IPS-20b (cell line): ENCODE measurements around the gene SLC16A14.

Experiments used
- H3K27ac ChIP-seq: one replicate; pipeline ENCODE4 v1.5.1; 2013; ENCODE audit warnings: low read length
- H3K27me3 ChIP-seq: 2 replicates; pipeline ENCODE4 v1.6.1; 2013; ENCODE audit warnings: mild to moderate bottlenecking, low read length, inconsistent platforms; ENCODE audit not compliant: insufficient read depth
- H3K36me3 ChIP-seq: 2 replicates; pipeline ENCODE4 v1.6.1; 2013; ENCODE audit warnings: low read depth, mild to moderate bottlenecking, inconsistent platforms, low read length, moderate library complexity; ENCODE audit not compliant: insufficient read depth
- H3K4me1 ChIP-seq: 2 replicates; pipeline ENCODE4 v1.6.1; 2013; ENCODE audit warnings: mild to moderate bottlenecking, control low read depth, inconsistent platforms, low read length, moderate library complexity; ENCODE audit not compliant: insufficient read depth
- H3K4me3 ChIP-seq: 2 replicates; pipeline ENCODE4 v1.5.1; 2013; ENCODE audit warnings: mild to moderate bottlenecking, low read length, inconsistent platforms
- H3K9ac ChIP-seq: 2 replicates; pipeline ENCODE4 v1.6.1; 2013; ENCODE audit warnings: low read depth, mild to moderate bottlenecking, inconsistent platforms, low read length, moderate library complexity
- H3K9me3 ChIP-seq: 2 replicates; pipeline ENCODE4 v1.6.1; 2013; ENCODE audit warnings: mild to moderate bottlenecking, low read depth, low read length, inconsistent platforms; ENCODE audit not compliant: insufficient read depth

Gene SLC16A14

GRCh38 chr2:230019742-230020141, 49.0 kb downstream of the SLC16A14 start:
- no peak overlapping the region for H3K9ac ChIP-seq
- no peaks in the 10 kb centered on the region for H3K36me3 ChIP-seq
- peaks cover 5% of the 10 kb centered on the region; the same call in 1 of the 2 replicates for H3K9me3 ChIP-seq
- no peak overlapping the region for H3K27ac ChIP-seq
- no peaks in the 10 kb centered on the region for H3K27me3 ChIP-seq
- no peaks in the 10 kb centered on the region for H3K4me1 ChIP-seq
- no peak overlapping the region for H3K4me3 ChIP-seq

- Histone ChIP-seq H3K4me1 (no peaks in the 10 kb centered on the region), H3K27me3 (no peaks in the 10 kb centered on the region), H3K27ac (no peak overlapping the region), H3K9ac (no peak overlapping the region), H3K4me3 (no peak overlapping the region), H3K36me3 (no peaks in the 10 kb centered on the region), H3K9me3 (peaks cover 5% of the 10 kb centered on the region; the same call in 1 of the 2 replicates)
Measured at GRCh38 chr2:230018153-230018552, 50.6 kb downstream of the SLC16A14 start.

DNA sequence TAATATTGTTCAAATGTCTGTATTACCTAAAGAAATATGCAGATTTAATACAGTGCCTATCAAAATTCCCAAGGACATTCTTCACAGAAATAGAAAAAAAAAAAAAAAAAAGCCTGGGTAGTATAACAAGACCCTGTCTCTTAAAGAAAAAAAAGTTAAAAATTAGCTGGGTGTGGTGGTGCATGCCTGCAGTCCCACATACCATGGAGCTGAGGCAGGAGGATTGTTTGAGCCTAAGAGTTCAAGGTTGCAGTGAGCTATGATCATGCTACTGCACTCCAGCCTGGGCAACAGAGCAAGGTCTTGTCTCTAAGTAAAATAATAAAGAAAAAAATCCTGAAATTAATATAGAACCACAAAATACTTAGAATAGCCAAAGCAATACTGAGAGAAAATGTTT, 51.9 kb downstream of the SLC16A14 start:
- H3K27me3 ChIP-seq = no peaks in the 10 kb centered on the region
- peaks cover 5% of the 10 kb centered on the region; the same call in 1 of the 2 replicates for H3K9me3 ChIP-seq
- H3K27ac ChIP-seq = no peak overlapping the region
- no peaks in the 10 kb centered on the region for H3K4me1 ChIP-seq
- no peak overlapping the region for H3K4me3 ChIP-seq
- H3K9ac ChIP-seq = no peak overlapping the region
- no peaks in the 10 kb centered on the region for H3K36me3 ChIP-seq

GRCh38 chr2:230012267-230012884, 56.3 kb downstream of the SLC16A14 start:
- H3K27ac ChIP-seq = no peak overlapping the region

DNA sequence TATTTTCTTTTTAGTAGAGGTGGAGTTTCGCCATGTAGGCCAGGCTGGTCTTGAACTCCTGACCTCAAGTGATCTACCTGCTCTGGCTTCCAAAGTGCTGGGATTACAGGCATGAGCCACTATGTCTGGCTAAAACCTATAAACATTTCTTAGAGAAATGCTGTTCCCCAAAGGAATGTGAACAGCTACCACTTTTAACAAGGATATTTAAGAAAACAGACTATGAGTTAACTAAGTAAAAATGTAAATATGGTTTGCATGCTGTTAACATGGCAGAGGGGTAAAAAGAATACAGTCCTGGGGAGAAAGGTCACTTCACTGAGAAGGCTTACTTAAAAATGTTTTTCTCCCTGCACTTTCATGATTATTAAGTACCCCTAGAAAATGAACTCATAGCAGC, 57.1 kb downstream of the SLC16A14 start:
- no peaks in the 10 kb centered on the region; the same call in 1 of the 2 replicates for H3K36me3 ChIP-seq
- H3K4me1 ChIP-seq = no peaks in the 10 kb centered on the region
- H3K9me3 ChIP-seq = peaks cover 5% of the 10 kb centered on the region; the same call in 1 of the 2 replicates
- H3K27me3 ChIP-seq = no peaks in the 10 kb centered on the region
- no peak overlapping the region for H3K27ac ChIP-seq
- H3K9ac ChIP-seq = no peak overlapping the region
- H3K4me3 ChIP-seq = no peak overlapping the region

More at GRCh38 chr2:230012267-230012884, 56.3 kb downstream of the SLC16A14 start:
- Histone ChIP-seq H3K9ac (no peak overlapping the region), H3K27me3 (no peaks in the 10 kb centered on the region), H3K4me1 (no peaks in the 10 kb centered on the region), H3K36me3 (no peaks in the 10 kb centered on the region; the same call in 1 of the 2 replicates), H3K9me3 (peaks cover 5% of the 10 kb centered on the region; the same call in 1 of the 2 replicates), H3K4me3 (no peak overlapping the region)

DNA sequence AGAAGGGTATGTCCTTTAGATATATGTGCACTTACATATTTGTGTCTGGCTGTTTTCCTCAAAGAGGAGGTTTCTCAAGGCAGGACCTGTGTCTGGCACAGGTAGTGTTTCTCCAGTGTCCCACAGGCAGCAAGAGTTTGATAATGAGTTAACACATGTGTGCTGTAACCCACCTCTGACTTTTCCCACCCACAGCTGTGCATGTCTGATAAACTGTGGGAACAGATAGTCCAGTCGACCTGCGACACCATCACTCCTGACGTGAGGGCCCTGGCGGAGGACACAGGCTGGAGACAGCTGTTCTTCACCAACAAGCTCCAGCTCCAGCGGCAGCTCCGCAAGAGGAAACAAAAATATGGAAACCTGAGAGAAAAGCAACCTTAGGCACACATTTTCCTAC, 58.2 kb downstream of the SLC16A14 start:
- no peaks in the 10 kb centered on the region for H3K4me1 ChIP-seq

GRCh38 chr2:230008708-230009066, 60.0 kb downstream of the SLC16A14 start:
- no peak overlapping the region for H3K4me3 ChIP-seq
- H3K4me1 ChIP-seq = no peaks in the 10 kb centered on the region
- H3K36me3 ChIP-seq = no peaks in the 10 kb centered on the region; the same call in 1 of the 2 replicates
- H3K9me3 ChIP-seq = no peaks in the 10 kb centered on the region
- no peak overlapping the region for H3K9ac ChIP-seq
- H3K27me3 ChIP-seq = no peaks in the 10 kb centered on the region
- H3K27ac ChIP-seq = no peak overlapping the region

More for the DNA sequence above, 58.2 kb downstream of the SLC16A14 start:
- H3K27ac ChIP-seq = no peak overlapping the region
- H3K36me3 ChIP-seq = no peaks in the 10 kb centered on the region; the same call in 1 of the 2 replicates
- H3K9me3 ChIP-seq = peaks cover 2% of the 10 kb centered on the region; the same call in 1 of the 2 replicates
- H3K27me3 ChIP-seq = no peaks in the 10 kb centered on the region
- H3K4me3 ChIP-seq = no peak overlapping the region
- no peak overlapping the region; the same call in 1 of the 2 replicates for H3K9ac ChIP-seq

DNA sequence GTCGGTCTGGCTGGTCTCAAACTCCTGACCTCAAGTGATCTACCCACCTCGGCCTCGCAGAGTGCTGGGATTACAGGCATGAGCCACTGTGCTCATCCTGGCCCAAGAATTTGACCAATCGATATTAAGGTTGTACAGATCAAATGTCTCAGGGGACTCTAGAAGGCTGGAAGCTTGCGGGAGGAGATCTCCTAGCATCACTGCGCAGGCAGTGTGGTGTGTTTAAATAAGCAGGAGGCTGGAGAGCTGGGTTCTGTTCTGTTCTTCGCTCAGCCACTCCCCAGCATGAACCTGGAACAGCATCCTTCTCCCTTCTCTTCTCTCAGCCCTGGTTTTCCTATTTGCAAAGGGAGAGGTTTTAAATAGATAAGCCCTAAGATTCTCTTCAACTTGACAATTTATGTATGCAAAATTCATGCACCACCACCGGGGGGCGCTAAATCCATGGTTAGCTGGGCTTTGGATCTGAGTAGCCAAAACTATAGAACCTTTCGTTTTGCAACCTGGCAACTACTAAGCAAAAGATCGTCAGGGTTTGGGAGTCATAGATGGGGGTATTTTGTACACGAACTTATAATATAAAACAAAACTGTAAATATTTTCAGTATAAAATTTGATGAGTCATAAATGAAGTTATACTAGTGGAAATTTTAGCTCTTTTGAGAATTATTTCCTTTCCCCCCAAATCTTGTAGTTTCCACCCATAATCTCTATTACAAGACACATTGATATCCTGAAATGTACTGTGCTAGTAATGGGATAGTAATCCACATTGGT, 60.6 kb downstream of the SLC16A14 start:
- Histone ChIP-seq H3K27ac (no peak overlapping the region), H3K4me1 (no peaks in the 10 kb centered on the region), H3K36me3 (no peaks in the 10 kb centered on the region; the same call in 1 of the 2 replicates), H3K27me3 (no peaks in the 10 kb centered on the region), H3K9ac (no peak overlapping the region), H3K9me3 (no peaks in the 10 kb centered on the region), H3K4me3 (no peak overlapping the region)

GRCh38 chr2:230000118-230000841, 68.4 kb downstream of the SLC16A14 start:
- Histone ChIP-seq H3K9ac (no peak overlapping the region), H3K36me3 (no peaks in the 10 kb centered on the region), H3K9me3 (no peaks in the 10 kb centered on the region)

GRCh38 chr2:229997565-229997964, 71.2 kb downstream of the SLC16A14 start:
- Histone ChIP-seq H3K9me3 (no peaks in the 10 kb centered on the region), H3K27ac (no peak overlapping the region), H3K9ac (no peak overlapping the region), H3K36me3 (no peaks in the 10 kb centered on the region), H3K27me3 (no peaks in the 10 kb centered on the region), H3K4me3 (no peak overlapping the region), H3K4me1 (no peaks in the 10 kb centered on the region)

More at GRCh38 chr2:230000118-230000841, 68.4 kb downstream of the SLC16A14 start:
- Histone ChIP-seq H3K27ac (no peak overlapping the region), H3K27me3 (no peaks in the 10 kb centered on the region), H3K4me3 (no peak overlapping the region), H3K4me1 (no peaks in the 10 kb centered on the region)

- no peaks in the 10 kb centered on the region for H3K9me3 ChIP-seq
- no peaks in the 10 kb centered on the region for H3K27me3 ChIP-seq
- H3K4me3 ChIP-seq = no peak overlapping the region
- no peak overlapping the region for H3K27ac ChIP-seq
- H3K36me3 ChIP-seq = no peaks in the 10 kb centered on the region
- no peaks in the 10 kb centered on the region for H3K4me1 ChIP-seq
- H3K9ac ChIP-seq = no peak overlapping the region
Measured at GRCh38 chr2:229996320-229996719, 72.4 kb downstream of the SLC16A14 start.
